Renal cortical epithelial cell (primary cell): Measurements from ENCODE around the gene SLC5A9. TPM values are rescaled to one million over a fixed set of nuclear protein-coding genes. Genes with fewer than 3 reads are reported as not detected.
A peak's percentile ranks its signal among the peaks of the same experiment; 100 is the strongest.
"Not testable (repeated sequence)": the region's sequence is repeated elsewhere in the genome, so short reads cannot be mapped to it uniquely, and the experiment has no call there.

Source experiments
- DNase-seq: peaks from one replicate; pipeline ENCODE4 v3.0.0-alpha.2; 2011; ENCODE audit warnings: low read depth
- total RNA-seq: library from RNA; depleted of rRNA; stranded (reverse); fragments of >200 nt; gene quantifications from 2 replicates; pipeline ENCODE4 v1.2.3, GENCODE V29; 2014

SLC5A9 gene
- total RNA-seq, 1 donor from 2014 or later, result 1.6 TPM

DNA sequence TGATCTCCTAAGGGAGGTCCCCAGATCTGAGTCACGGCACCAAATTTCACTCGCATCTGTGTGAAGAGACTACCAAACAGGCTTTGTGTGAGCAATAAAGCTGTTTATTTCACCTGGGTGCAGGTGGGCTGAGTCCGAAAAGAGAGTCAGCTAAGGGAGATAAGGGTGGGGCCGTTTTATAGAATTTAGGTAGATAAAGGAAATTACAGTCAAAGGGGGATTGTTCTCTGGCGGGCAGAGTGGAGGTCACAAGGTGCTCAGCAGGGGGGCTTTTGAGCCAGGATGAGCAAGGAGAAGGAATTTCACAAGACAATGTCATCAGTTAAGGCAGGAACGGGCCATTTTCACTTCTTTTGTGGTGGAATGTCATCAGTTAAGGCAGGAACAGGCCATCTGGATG is 8.2 kb upstream of the SLC5A9 start:
- not testable (repeated sequence) for DNase-seq

DNA sequence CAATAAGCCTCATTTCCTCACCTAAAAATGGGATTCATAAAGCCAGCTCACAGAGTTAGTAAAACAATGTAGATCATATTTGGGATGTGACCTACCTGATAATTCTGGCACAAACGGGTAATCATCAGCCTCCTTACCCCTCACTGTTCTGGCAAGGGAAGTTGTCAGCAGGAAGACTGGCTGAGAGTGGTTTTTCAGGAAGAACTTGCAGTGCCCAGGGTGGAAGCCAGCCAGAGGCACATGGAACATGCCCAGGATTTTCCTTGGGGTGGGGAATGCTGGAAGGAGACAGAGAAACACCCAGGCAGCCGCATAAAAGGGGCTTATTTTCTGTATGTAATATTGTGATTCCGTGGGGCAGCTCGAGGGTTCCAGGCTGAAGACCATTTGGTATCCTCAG is 7.7 kb upstream of the SLC5A9 start:
- no peak for DNase-seq

DNA sequence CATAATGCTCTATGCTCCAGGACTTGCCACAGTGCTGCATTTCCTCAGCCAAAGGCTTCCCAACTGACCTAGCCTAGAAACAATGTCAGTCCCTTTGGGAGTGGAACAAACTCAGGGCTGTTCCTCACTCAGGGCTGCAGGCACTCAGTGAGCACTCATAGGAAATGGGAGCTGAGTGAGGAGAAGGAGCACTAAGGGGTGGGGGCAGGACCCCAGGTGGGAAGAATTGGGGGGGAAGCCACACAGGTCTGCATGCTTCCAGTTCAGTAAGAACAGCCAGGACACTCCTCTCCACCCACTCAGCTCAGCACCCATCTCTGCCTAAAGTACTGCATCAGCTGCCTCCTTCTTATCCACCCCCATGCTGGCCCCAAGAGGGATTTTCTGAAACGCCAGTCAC is 7.3 kb upstream of the SLC5A9 start:
- DNase-seq, result no peak

DNA sequence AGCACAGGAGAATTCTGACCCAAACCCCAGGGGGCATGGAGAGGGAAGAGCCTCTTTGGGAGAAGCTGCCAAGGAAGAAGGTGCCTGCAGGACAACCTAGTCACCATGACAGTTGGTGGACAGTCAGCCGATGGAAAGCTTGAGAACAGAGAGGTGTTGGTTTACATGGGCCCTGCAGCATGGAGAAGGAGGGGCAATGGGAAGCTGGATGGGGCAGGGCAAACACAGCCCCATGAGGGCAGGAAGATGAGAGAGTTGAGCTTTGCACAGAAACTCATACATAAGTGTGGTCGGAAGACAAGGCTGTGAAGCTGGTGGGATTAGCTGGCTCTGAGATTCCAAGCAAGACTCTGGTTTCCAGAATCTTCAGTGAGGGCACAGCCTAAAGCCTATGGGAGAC is 6.6 kb upstream of the SLC5A9 start:
- DNase-seq, result no peak

DNA sequence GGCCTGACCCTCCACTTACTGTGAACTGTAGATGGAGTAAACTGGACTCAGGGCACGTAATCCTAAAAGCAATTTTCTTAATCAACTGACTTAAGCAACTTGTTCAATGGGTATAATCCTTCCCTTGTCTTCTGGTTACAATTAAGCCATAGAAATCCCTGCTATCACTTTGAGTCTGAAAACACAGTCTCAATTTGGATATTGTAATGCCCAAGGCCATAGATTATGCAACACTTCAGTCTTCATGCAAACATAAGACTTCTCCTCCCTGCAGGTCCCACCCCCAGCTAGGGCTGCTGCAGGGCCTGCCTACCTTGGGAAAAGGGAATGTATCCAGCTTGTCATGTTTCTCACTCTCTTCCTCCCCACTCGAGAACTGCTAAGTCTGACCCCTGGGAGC is 6.2 kb upstream of the SLC5A9 start:
- DNase-seq, result no peak

DNA sequence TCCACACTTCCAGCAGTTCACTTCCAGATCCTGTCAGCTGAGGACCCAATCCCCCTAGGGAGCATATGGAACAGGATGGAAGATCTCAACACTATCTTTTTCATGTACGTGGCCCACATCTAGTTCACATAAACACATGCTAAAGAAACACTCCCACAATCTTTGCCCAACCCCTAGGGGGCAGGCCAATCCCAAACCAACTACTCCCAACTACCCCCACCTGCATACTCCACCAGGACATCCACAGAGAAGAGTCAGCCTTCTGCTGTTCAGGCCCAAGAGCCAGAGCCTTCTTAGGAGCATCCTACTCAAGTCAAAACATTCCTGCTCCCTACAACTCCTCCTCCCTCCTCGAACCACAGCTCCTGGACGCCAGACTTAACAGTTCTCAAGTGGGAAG is 5.6 kb upstream of the SLC5A9 start:
- no peak for DNase-seq

DNA sequence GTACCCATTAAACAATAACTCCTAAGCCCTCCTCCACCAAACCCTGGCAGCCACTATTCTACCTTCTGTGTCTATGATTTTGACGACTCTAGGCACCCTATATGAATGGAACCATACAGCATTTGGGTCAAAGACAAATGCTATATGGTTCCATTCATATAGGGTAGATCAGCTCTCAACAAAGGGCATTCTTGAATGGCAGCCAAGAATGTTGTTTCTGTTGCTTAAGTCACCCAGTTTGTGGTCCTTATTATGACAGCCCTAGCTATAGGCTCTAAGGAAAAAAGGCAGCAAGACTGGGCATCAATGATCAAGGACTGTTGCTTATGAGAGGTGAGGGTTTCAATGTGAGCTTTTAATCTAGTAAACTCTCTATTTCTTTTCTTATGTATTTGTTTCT is 4.7 kb upstream of the SLC5A9 start:
- no peak for DNase-seq

DNA sequence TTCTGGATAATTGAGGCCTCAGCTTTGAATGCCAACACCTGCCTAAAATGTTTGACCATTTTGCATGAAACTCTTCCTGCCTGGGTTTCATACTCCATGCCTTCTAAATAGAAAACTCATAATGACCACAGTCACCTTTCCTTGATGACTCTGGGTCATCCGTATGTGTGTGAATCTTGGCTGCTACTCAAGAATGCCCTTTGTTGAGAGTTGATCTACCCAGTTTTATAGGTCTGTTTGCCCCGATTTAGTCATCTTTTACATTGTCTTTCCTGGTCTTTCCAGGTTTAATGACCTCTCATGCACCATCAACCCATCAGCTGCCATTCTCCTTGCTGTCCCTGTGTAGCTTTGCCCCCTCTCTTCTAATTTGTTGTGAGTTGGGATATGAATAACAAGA is 2.7 kb upstream of the SLC5A9 start:
- DNase-seq, result no peak

DNA sequence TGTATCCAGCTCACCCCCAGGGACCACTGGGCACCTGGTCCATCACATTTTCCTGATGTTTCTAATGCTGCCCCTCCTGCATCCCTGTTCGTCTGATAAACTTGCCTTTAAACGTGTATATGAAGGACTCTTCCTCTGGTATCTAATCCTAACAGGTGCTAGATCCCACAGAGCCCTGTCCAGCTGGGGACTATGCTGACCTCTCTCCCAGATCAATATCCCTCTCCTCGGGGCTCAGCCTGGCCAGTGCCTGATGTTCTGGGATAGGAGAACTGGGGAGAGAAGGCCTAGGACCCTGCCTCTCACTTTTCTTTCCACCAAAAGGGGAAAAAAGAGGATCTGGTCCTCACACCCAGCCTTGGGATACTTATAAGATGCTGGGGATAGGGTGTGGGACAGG is 1.4 kb upstream of the SLC5A9 start:
- DNase-seq, result no peak

DNA sequence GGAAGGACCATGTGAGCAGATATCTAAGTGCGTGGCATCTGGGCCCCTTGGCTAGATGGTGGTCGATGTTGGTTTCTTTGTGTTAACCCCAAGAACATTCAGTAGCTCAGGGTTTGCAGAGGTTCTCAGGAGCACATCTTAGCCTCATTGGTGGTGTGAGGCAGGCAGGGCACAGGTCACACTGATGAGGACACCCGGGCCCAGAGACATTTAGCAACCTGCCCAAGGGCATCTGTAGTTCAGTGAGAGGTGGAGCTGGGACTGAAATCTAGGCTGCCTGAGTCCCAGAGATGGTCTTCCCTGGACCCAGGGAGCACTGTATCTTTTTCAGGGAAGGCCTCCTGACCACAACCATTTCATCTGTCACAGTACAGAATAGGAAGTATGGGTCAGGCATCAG is 859 bp upstream of the SLC5A9 start:
- DNase-seq, result no peak

DNA sequence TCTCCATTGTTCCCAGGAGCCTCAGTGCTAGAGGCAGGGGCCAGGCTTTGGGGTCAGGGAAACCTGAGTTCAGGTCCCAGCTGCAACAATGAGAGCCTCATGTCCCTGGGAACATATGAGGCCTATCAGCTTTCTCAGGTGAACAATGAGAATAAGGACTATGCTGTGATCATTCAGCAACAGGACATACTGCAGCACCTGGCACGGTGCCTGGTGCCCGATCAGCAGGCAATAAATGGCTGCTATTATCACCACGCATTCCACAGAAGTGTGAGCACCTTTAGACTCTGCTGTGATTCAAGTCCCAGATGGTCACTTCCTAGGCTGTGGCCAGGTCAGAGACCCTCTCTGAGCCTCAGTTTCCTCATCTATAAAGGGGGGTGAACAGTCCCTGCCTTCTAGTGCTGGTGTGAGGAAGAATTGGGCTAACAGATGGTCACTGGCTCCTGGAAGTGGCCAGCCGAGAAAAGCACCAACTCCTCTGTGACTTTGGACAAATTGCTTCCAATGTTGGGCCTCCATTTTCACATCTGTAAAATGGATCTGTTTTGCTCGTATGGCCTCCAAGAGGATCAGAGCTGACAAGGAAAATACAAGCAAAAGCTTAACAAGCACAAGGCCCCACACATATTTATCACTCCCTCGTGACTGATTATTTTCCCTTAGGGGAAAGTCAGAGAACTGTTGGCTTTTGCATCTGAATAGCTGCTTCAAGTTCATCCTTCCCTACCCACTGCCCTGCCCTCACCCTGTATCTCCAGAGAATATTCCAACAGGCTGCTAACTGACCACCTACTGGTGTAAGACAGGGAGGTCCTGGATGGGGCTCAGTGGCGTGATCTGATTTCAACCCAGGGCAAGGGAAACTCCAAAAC is 1.1 kb downstream of the SLC5A9 start:
- DNase-seq, result peak; percentile 38

DNA sequence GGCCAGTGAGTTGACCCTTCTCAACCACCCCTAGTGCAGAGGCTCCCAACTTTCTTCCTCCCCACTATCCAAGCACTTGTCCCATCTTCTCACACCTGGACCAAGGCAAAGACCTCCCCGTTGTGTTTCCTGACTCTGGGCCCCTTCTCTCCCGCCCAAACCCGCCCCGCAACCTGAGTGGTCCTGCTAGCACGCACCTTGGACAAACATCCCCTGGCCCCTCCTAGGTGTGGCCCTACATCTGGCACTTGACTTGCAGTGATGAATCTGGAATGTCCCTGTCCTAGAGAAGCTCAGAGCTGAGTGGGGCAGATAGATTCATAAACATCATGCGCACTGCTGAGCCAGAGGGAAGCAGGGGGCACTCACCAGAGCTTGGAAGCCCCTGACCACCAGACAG is 2.3 kb downstream of the SLC5A9 start:
- no peak for DNase-seq

DNA sequence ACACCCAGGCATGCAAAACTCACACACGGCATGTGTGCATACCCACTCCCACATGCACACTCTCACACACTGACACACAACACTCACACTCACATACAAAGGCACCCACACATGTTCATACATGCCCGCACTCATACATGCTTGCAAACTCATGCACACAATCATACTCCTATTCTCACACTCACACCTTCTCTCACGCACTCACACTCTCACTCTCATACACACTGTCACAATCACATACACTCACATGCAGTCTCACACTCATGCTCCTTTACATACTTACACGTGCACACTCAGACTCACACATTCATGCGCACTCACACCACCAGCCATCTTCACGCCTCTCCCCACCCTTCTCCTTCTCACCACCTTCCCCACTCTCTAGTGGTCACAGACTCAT is 3.1 kb downstream of the SLC5A9 start:
- no peak for DNase-seq

DNA sequence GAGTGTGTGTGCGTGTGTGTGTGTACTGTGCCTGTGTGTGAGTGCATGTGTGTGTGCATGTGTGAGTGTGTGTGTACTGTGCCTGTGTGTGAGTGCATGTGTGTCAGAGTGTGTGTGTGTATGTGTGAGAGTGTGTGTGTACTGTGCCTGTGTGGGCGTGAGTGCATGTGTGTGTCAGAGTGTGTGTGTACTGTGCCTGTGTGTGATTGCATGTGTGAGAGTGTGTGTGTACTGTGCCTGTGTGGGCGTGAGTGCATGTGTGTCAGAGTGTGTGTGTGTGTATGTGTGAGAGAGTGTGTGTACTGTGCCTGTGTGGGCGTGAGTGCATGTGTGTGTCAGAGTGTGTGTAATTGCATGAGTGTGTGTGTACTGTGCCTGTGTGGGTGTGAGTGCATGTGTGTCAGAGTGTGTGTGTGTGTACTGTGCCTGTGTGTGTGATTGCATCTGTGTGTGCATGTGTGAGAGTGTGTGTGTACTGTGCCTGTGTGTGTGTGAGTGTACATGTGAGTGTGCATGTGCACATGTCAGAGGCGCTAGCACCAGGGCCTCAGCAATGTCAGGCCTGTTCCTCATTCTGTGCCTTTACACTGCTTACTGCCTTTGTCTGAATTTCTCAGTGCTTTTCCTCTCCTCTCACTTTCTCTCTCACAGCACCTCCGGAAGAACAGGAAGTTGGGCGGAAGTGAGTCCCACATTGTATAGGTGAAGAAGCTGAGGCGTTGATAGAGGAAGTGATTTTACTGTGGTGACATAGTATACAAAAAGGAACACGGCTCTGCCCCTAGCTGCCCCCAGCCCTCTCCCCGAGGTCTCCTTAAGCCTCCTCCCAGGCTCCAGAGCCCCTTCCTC is 4.9 kb downstream of the SLC5A9 start:
- no peak for DNase-seq

DNA sequence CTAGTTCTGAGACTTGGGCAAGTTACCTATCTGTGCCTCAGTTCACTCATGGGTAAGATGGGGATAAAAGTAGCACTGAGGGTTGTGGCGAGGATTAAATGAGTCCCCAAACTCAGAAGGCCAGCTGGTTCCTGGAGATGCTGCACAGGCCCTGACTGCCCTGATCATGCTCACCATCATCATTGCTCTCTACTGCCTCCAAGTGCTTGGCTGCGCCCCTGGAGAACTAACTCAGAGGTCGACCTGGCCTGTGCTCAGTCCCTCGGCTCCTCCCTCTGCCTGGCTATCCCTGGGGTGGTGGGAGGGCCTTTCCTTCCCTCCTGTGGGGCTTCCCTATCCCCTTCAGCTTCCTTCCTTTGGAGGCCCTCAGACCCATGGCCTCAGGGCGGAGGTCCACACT is 5.6 kb downstream of the SLC5A9 start:
- peak; percentile 7 for DNase-seq

DNA sequence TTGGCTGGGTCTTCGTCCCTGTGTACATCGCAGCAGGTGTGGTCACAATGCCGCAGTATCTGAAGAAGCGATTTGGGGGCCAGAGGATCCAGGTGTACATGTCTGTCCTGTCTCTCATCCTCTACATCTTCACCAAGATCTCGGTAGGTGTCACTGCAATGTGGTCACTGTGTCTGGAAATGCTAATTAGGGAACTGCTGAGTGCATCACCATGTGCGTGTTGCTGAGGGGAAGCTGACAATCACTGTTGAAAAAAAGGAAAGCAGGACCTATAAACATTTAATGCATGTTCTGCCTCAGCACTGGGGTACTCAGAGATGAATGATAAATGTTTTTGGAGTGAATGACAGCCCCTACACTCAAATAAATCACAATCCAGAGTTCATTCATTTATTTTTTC is 6.8 kb downstream of the SLC5A9 start:
- no peak for DNase-seq

DNA sequence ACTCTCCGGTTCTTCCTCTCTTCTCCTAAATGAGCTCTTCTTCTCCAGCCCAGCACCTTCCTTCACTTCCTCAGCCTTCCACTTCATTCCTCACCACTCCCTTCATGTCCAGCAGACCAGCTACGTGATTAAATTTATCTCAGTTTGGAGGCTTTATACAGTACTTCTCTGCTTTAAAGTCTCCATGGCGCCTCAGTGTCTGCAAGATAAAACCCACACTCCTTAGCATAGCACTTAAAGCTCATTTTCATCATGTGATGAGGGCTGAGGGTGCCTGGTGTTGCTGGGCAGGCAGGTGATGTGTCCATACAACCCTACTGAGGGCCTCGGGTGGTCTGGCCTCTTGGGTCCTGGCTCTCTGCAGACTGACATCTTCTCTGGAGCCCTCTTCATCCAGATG is 7.7 kb downstream of the SLC5A9 start:
- no peak for DNase-seq

DNA sequence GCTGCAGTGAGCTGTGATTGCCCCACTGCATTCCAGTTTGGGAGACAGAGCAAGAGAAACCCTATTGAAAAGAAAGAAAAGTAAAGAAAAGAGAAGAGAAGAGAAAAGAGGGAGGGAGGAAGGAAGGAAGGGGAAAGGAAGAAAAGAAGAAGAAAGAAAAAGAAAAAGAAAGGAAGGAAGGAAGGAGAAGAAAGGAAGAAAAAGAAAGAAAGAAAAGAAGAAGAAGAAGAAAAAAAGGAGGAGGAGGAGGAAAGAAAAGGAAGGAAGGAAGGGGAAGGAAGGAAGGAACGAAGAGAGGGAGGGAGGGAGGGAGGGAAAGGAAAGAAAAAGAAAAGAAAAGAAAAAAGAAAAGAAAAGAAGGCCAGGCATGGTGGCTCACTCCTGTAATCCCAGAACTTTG is 10.2 kb downstream of the SLC5A9 start:
- DNase-seq, result no peak

DNA sequence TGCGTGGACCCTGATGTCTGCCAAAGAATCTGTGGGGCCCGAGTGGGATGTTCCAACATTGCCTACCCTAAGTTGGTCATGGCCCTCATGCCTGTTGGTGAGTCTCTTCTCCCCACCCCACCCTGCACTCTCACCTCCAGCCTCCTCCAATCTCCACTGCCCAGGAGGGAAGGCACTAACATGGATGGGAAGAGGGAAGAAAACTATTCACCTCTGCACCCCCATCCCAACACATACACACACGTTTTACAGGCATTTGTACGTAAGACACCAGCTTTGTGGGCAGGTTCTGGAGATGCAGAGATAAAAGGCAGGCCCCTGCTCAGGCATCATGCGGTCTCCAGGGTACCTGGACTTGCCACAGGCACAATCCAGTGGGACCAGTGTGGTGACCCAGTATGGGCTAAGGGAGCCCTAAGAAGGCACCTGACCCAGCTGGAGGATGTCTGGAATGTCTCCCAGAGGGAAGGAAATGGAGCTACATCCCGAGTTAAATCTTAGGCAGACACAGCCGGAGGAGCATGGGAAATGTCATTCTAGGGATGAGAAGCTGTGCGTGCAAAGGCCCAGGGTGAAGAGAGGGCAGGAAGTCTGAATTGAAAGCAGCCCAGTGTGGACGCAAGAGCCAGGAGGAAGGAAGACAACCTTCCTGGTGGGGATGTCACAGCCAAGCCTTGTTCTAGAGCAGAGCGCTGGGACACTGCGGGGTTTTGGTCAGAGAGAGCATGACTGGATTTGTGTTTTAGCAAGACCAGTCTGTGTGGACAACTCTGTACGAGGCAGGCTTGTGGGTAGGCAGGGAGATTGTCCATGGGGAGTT is 11.4 kb downstream of the SLC5A9 start:
- no peak for DNase-seq

DNA sequence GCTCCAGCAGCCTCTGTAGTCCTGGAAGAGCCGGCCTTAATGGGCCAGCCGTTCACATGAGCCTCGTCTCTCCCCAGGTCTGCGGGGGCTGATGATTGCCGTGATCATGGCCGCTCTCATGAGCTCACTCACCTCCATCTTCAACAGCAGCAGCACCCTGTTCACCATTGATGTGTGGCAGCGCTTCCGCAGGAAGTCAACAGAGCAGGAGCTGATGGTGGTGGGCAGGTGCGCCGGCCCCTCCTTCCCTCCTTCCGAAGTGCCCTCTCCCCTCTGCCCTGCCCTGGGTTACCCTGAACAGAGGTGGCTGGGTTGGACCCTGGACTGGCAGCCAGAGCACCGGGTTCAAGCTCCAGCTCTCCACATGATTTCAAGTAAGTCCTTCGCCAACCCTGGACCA is 13.1 kb downstream of the SLC5A9 start:
- DNase-seq, result no peak

DNA sequence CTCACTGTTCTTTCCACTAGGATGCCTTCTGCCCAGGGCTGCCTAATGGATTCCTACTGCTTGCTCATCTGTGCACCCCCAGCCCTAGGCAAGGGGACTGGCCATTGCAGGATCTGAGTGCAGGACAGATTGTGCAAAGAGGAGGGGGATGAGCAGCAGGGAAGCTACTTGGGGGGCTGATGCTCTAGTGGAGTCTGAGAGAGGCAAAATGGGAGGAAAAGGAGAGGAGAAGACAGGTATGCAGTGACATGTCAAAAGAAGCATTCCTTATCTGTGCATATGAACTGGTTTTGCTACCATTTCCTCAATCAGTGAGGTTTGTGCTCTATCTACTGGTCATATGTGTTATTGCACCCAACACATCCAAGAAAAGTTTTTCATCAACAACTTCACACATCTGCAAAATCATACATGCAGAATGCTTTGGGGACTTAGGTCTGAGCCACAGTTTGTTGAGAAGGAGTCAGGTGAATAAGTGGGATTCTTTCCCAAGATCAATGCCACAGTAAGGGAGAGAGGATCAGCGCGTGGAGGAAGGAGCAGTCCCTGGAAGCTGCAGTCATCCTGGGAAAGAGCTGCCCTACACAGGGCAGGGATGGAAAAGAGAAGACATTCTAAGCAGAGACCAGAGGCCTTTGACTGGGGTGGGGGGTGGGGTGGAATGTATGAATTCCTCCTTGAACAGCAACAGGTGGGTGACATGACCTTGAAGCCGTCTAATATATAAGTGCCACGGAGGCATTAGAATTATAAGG is 14.4 kb downstream of the SLC5A9 start:
- peak; percentile 65 for DNase-seq
